Activated CD4-positive, alpha-beta T cell treated with anti-CD3 and anti-CD28 coated beads, Interleukin-2, amount 50 U/mL, for 24 hours (primary cell): ENCODE data around the gene MEX3B.
"Not testable (repeated sequence)": the region's sequence is repeated elsewhere in the genome, so short reads cannot be mapped to it uniquely, and the experiment has no call there.

Experiments
- DNase-seq, 2 donors: peaks; one replicate each; pipeline ENCODE4 v3.0.0-alpha.2; 2020; ENCODE audit warnings: low read depth in 1 of 2, low spot score in 1 of 2

Gene MEX3B

DNA sequence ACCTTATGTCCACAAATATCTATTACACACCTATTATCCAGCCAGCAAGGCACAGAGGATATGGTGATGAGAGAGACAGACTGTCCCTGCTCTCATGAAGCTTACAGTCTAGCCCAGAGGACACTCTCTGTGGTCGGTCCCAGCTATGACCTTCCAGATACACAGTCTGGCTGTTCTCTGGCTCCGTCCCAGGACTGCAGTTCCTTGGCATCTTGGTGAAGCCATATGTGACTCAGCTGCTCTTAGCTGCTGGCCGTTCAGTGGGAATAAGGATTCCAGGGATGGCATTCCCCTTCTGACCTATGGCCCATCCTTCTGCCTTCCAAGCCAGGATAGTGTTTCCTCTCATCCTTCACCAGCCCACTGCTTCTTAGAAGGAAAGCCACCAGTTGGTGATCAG, 30.8 kb downstream of the MEX3B start:
- no peak for DNase-seq

DNA sequence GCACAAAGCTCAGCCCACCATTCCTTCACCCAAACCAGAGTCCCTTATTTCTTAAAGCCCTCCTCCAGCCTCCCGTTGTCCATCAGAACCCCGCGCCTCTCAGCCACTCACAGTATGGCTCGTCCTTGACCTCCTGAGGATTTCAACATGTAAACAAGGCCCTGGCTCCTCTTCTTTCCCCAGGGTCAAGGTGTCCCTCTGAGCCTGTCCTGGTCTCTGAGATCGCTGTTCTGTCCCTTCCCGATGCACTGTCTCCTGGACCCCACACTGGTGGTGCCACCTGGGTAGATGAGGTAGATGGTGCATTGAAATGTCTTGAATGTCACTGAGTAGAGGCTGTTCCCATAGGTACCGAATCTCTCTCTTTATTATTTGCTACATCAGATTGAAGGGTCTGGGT, 32.9 kb downstream of the MEX3B start:
- DNase-seq, result no peak

DNA sequence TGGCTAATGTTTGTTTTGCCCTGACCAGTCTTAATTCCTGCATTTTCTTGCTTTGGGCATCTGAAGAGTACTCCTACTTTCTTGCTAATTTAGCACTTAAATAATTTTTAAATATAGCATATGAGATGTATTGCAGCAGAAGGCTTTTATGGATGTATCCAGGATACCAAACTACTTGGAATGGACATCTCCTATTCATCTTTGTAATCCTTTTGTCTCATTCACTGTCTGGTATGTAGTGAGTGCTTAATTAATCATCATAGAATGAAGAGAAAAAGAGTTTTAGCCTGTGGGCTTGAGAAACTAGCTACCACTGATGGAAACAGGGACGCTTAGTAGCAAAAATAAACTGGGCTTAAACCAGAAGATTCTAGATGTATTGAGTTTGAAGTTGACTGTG, 40.6 kb downstream of the MEX3B start:
- DNase-seq, result no peak

DNA sequence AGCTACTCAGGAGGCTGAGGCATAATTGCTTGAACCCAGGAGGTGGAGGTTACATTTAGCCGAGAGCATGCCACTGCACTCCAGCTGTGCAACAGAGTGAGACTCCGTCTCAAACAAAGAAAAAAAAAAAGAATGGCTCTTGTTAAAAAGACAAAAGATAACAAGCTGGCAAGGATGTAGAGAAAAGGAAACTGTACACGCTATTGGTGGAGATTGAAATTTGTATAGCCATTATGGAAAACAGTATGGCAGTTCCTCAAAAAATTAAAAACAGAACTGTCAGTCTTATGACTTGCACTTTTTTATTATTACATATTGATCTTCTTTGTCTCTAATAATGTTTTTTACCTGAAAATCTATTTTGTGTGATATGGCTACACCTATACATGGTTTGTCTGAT, 41.9 kb downstream of the MEX3B start:
- DNase-seq, result no peak

DNA sequence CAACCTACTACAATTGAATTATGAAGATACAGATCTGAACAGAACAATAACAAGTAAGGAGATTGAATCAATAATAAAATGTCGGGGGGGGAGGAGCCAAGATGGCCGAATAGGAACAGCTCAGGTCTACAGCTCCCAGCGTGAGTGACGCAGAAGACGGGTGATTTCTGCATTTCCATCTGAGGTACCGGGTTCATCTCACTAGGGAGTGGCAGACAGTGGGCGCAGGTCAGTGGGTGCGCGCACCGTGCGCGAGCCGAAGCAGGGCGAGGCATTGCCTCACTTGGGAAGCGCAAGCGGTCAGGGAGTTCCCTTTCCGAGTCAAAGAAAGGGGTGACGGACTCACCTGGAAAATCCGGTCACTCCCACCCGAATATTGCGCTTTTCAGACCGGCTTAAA, 50.7 kb downstream of the MEX3B start:
- DNase-seq, result not testable (repeated sequence)

DNA sequence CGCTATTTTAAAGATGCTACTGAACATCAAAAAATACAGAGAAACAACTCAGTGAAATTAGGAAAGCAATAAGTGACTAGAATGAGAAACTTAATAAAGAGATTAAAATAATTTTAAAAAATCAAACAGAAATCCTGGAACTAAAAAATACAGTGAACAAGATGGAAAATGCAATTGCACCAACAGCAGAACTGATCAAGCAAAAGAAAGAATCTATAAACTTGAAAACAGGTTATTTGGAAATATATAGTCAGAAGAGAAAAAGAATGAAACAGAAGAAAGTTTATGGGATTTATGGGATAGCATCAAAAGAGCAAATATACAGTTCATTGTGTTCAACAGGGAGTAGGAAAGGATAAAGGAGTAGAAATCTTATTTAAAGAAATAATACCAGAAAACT, 53.3 kb downstream of the MEX3B start:
- no peak for DNase-seq
